IPS DF 6.9 (cell line): Measurements from ENCODE around the gene CANT1.

Source experiments
- DNase-seq: peaks from one replicate; pipeline ENCODE4 v3.0.0-alpha.2; 2013; ENCODE audit warnings: low read depth, low spot score
- H3K27ac ChIP-seq: one replicate; pipeline ENCODE4 v1.5.1; 2013; ENCODE audit warnings: low read length, control low read depth
- H3K27me3 ChIP-seq: 2 replicates; pipeline ENCODE4 v1.6.1; 2013; ENCODE audit warnings: mild to moderate bottlenecking, low read length; ENCODE audit not compliant: control insufficient read depth, insufficient read depth
- H3K36me3 ChIP-seq: 2 replicates; pipeline ENCODE4 v1.6.1; 2013; ENCODE audit warnings: low read length; ENCODE audit not compliant: control insufficient read depth, insufficient read depth
- H3K4me1 ChIP-seq: 2 replicates; pipeline ENCODE4 v1.6.1; 2013; ENCODE audit warnings: low read length; ENCODE audit not compliant: control insufficient read depth, insufficient read depth
- H3K4me3 ChIP-seq: 2 replicates; pipeline ENCODE4 v1.5.1; 2013; ENCODE audit warnings: mild to moderate bottlenecking, low read length
- H3K9me3 ChIP-seq: 2 replicates; pipeline ENCODE4 v1.6.1; 2013; ENCODE audit warnings: low read length, inconsistent platforms; ENCODE audit not compliant: control insufficient read depth, insufficient read depth
- WGBS: extraction: QIAGEN DNeasy Blood & Tissue Kit; methylation state at CpG from one replicate; pipeline ENCODE4 v1.1.7; 2013; ENCODE audit warnings: mixed read lengths, missing lambda C conversion rate; ENCODE audit not compliant: insufficient read length, insufficient coverage; 5-methylcytosine and 5-hydroxymethylcytosine counted together

The CANT1 gene

DNA sequence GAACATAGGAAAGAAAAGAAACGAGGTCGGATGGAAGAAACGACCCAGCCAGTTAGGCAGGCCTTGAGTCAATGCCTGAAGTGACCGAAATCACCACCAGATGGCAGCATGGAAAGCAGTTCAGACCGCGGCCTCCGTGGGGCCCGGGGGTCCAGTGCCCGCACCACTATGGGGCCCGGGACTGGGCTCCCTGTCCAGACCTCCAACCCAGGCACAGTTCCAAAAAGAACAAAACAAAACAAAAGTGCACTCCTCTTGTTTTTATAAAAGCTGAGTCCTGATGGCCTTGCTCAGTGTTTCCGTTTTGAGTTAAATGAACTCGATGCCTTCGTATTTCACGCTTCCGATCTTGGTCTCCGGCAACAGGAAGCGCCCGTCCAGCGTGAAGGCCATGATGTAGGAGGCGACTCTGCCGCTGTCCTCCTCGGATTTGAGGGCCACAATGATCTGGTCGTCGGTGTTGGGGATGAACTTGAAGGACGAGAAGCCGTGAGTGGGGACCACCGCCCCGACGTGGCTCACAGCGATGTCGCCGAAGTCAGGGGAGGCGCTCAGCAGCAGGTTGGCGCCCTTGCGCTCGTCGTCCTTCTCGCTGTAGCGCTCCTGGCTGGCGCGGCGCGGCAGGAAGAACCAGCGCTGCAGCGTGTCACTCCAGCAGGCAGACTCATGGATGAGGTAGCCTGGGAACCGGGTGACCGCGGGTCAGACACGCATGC is 16.2 kb downstream of the CANT1 start:
- WGBS: no CpG with 5 or more reads among the region's 49 CpGs
- Histone ChIP-seq H3K27me3 (no peaks in the 10 kb centered on the region), H3K4me3 (no peak overlapping the region), H3K36me3 (peaks cover 7% of the 10 kb centered on the region), H3K4me1 (no peaks in the 10 kb centered on the region), H3K9me3 (no peaks in the 10 kb centered on the region), H3K27ac (no peak overlapping the region)
- no peak for DNase-seq

DNA sequence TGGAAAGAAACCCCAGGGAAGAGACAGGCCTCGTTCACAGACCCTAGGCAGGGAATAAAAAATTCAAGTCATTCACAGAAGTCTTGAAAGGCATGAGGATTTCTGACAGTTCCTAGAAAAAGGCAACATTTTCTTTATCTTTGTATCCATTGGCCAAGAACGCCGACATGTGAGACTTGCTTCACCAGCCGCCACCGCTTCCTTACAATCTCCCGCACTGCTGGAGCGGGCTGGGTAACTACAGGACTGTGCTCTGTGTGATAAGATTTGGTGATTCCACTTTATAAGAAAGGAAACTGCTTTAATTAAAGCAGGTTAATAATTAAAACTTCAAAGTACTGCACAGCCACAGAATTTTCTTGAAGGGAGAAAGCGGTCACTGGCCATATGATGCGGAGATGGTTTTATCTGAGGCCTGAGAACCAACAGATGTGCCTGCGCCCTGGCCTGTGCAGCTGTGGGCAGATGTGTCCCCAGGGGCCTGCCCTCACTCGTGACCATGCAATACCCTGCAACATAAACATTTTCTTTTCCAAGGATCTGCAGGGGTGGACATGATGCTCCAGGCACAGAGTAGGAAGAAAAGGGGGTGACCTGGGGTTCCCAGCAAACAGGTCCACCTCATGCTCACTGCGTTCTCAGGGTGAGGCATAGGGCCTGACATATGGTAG is 16.9 kb downstream of the CANT1 start:
- H3K27me3 ChIP-seq: no peaks in the 10 kb centered on the region
- peaks cover 7% of the 10 kb centered on the region for H3K36me3 ChIP-seq
- no peaks in the 10 kb centered on the region for H3K4me1 ChIP-seq
- no peak for DNase-seq
- no peak overlapping the region for H3K4me3 ChIP-seq
- no CpG with 5 or more reads among the region's 12 CpGs for WGBS
- no peaks in the 10 kb centered on the region for H3K9me3 ChIP-seq
- H3K27ac ChIP-seq: no peak overlapping the region

DNA sequence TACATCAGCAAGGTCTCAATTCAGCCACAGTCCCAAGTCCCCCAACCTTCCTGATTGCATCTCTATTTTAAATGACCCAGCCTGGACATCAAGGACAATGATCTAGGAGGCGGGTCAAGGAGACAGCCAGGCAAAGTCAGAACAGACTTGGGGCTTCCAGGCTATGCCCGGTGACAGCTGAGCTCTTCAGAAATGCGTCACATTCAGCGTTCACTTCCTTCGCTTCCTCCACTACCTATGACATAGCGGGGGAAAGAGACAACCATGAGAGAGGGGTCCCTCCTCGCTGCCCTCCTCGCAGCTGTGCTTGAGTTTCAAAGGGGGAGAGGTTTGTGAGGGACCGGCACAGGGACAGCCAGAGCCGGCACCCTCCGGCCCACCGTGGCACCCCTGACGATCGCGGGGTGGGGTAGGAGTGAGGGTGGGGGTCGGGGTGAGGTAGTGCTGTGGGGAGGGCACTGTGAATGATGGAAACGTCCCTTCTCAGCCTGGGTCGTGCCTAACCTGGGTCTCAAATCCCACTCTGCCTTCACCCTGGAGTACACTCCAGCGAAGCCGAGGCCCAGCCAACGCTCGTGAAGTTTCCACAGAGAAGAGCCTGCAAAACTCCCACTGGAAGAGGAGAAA is 17.5 kb downstream of the CANT1 start:
- Histone ChIP-seq H3K4me1 (no peaks in the 10 kb centered on the region), H3K4me3 (no peak overlapping the region), H3K9me3 (no peaks in the 10 kb centered on the region), H3K36me3 (peaks cover 7% of the 10 kb centered on the region), H3K27ac (no peak overlapping the region), H3K27me3 (no peaks in the 10 kb centered on the region)
- no CpG with 5 or more reads among the region's 22 CpGs for WGBS
- DNase-seq: no peak

DNA sequence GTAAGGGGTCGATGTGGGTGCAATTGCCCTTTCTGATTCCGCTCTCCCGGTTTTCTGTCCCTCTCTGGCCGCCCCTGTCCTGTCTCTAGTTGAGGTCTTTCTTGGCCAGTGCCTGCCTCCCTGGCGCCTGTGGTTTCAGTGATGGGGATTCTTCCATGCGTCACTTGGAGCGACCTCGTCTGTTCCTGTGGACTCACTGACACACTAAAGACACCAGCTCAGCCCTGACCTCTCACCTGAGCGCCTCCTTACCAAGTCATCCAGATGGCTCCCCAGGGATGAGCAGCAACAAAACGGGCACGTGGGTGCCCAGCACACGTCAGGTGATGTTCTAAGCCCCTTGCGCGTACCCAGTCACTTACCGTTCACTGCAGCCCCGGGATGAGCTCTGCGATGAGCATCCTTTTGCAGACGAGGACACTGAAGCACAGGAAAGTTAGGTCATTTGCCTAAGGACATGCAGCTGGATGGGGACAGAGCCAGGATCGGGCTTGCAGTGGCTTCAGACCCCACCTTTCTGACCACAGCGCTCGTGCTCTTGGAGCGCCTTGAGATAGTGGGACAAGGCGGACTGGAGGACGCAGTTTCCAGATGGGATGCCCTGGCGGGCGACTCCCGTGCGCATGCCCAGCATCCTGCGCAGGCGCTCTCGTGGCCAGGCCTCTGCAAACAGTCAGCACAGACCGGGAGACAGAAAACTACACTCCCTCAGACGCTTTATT is 18.4 kb downstream of the CANT1 start:
- H3K27ac ChIP-seq: no peak overlapping the region
- no peaks in the 10 kb centered on the region for H3K36me3 ChIP-seq
- DNase-seq: no peak
- no CpG with 5 or more reads among the region's 33 CpGs for WGBS
- no peaks in the 10 kb centered on the region for H3K27me3 ChIP-seq
- no peaks in the 10 kb centered on the region for H3K4me1 ChIP-seq
- H3K9me3 ChIP-seq: no peaks in the 10 kb centered on the region
- H3K4me3 ChIP-seq: no peak overlapping the region

DNA sequence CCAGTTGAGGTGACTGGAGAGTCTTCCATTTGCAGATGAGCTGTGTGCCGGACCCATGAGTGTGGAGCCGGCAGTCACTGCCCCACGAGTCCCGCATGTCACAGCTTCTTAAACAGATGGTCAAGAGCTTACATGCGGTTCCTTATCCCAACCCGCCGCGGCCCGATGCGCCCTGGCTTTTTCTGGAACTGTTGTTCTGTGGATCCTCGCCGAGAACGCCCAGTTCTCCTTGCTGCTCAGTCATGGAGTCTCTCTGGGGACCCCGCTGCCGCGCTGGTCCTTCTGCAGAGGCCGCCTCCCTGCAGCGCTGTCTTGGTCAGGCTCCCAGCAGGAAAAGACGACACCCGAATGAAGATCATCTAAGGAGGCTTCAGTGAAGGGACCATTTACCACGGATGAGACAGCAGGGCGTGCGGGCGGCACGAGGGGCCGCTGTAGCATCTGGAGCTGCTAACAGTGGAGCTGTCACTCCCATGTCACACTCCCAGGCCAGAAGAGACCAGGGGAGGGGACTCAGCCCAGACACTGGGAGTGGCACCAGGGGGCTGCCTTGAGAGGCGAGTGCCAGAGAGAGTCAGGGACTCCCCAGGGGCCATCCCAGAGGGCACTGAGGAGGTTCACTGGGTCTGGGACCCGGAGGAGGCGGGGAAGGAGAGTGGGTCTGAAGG is 19.1 kb downstream of the CANT1 start:
- no peak overlapping the region for H3K27ac ChIP-seq
- no peaks in the 10 kb centered on the region for H3K36me3 ChIP-seq
- H3K4me1 ChIP-seq: no peaks in the 10 kb centered on the region
- no peaks in the 10 kb centered on the region for H3K9me3 ChIP-seq
- DNase-seq: no peak
- H3K27me3 ChIP-seq: no peaks in the 10 kb centered on the region
- WGBS: no CpG with 5 or more reads among the region's 29 CpGs
- no peak overlapping the region for H3K4me3 ChIP-seq

DNA sequence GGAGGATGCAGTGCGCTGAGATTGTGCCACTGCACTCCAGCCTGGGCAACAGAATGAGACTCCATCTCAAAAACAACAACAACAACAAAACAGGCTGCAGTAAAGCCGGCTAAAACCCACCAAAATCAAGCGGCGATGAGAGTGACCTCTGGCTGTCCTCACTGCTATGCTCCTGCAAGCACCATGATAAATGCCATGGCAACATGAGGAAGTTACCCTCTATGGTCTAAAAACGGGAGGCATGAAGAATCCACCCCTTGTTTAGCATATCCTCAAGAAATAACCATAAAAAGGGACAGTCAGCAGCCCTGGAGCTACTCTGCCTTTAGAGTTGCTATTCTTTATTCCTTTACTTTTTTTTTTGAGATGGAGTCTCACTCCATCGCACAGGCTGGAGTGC is 21.4 kb downstream of the CANT1 start:
- Histone ChIP-seq H3K27me3 (no peaks in the 10 kb centered on the region), H3K36me3 (no peaks in the 10 kb centered on the region), H3K4me3 (no peak overlapping the region), H3K9me3 (no peaks in the 10 kb centered on the region), H3K4me1 (no peaks in the 10 kb centered on the region), H3K27ac (no peak overlapping the region)
- DNase-seq: no peak
- WGBS: no CpG with 5 or more reads among the region's 6 CpGs

DNA sequence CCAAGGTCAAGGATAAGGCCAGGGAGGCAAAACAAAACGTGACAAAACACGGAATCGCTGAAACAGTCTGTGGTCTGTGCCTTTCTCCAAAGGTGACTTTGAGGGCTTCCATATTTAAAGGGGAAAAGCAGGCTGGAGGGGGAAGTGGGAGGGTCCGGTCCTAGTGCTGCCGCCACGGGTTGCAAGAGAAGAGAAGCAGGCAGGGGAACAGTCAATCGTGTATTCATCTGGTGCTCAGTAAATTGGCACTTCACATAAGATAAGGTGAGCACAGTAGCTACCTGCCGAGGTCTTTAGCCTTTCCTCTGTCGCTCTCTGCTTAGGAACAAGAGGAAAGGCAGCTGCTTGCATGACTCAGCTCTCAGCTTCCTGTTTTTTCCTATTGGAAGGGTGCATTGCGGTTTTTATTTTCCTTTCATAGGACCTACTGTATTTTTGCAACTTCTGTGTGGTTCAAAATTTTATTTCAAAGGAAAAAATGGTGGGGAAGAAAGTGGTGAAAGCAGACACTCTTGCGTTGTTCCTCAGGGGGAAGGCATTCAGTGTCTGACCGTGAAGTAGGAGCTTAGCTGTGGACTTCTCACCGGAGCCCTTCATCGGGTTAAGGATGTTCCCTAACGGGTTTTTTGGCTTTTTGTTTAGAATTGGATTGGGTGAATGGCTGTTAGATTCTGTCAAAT is 22.8 kb downstream of the CANT1 start:
- whole genome bisulfite sequencing: no CpG with 5 or more reads among the region's 15 CpGs
- DNase-seq: no peak
- H3K36me3 ChIP-seq: no peaks in the 10 kb centered on the region
- H3K27me3 ChIP-seq: no peaks in the 10 kb centered on the region
- no peak overlapping the region for H3K27ac ChIP-seq
- no peaks in the 10 kb centered on the region for H3K9me3 ChIP-seq
- H3K4me3 ChIP-seq: no peak overlapping the region
- H3K4me1 ChIP-seq: no peaks in the 10 kb centered on the region

DNA sequence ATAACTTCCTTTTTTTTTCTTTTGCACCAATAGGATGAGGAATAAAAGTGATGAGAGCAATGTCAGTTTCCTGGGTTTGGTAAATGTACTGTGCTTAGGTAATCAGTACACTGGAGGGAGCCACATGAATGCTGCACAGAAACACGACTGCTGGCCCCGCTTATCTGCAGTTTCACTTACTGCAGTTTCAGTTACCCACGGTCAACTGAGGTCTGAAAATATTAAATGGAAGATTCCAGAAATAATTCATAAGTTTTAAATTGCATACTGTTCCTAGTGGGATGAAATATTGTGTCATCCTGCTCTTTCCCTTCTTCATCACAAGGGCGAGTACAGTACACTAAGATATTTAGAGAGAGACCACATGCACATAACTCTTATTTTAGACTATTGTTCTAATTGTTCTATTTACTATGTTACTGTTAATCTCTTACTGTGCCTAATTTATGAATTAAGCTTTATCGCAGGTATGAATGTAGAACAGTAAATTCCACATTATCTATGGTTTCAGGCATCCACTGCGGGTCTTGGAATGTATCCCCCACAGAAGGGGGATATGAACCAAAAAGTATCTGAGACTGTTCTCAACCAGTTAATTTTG is 23.4 kb downstream of the CANT1 start:
- H3K27ac ChIP-seq: no peak overlapping the region
- no peaks in the 10 kb centered on the region for H3K36me3 ChIP-seq
- H3K27me3 ChIP-seq: no peaks in the 10 kb centered on the region
- no peaks in the 10 kb centered on the region for H3K4me1 ChIP-seq
- H3K4me3 ChIP-seq: no peak overlapping the region
- no CpG with 5 or more reads among the region's 6 CpGs for WGBS
- no peak for DNase-seq
- H3K9me3 ChIP-seq: no peaks in the 10 kb centered on the region

DNA sequence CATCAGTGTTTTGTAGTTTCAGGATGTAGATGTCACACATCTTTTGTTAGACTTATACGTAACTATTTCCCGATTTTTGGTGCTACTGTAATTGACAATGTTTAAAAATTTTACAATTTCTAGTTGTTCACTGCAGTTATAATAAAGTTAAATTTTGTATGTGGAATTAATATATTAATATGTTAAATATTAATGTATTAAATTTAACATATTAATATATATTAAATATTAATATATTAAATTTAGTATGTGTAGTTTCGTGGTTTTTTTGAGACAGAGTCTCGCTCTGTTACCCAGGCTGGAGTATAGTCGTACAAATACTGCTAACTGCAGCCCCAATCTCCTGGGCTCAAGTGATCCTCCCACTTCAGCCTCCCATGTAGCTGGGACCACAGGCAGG is 24.2 kb downstream of the CANT1 start:
- no peaks in the 10 kb centered on the region for H3K4me1 ChIP-seq
- DNase-seq: no peak
- WGBS: no CpG with 5 or more reads among the region's 5 CpGs
- no peaks in the 10 kb centered on the region for H3K36me3 ChIP-seq
- H3K9me3 ChIP-seq: no peaks in the 10 kb centered on the region
- H3K27me3 ChIP-seq: no peaks in the 10 kb centered on the region
- no peak overlapping the region for H3K4me3 ChIP-seq
- no peak overlapping the region for H3K27ac ChIP-seq
